Measurements from ENCODE around the gene AUP1. TPM values are rescaled to one million over a fixed set of nuclear protein-coding genes. Genes with fewer than 3 reads are reported as not detected.

The AUP1 gene
- total RNA-seq, 1 donor from 2014 or later, result 117 TPM

GRCh38 chr2:74554820-74555531 lies 25.5 kb upstream of the AUP1 start:
- no peak for TF ChIP-seq CTCF (IDR thresholded peaks at IDR 0.05; ENCODE audit: unreplicated experiment)
- no peaks in the 10 kb centered on the region for H3K9me3 Mint-ChIP-seq (ENCODE audit: unreplicated experiment)
- peaks cover 11% of the 10 kb centered on the region for H3K36me3 Mint-ChIP-seq (ENCODE audit: low read depth, unreplicated experiment)
- peak overlapping the region; percentile 67 for H3K27ac Mint-ChIP-seq (ENCODE audit: unreplicated experiment)
- peak overlapping the region; percentile 95 for H3K4me3 Mint-ChIP-seq (ENCODE audit: unreplicated experiment)
- peaks cover 26% of the 10 kb centered on the region for H3K4me1 Mint-ChIP-seq (ENCODE audit: unreplicated experiment)
- H3K27me3 Mint-ChIP-seq (ENCODE audit: unreplicated experiment), result peaks cover 4% of the 10 kb centered on the region
- DNase-seq (ENCODE audit: low spot score), result peak; percentile 48

GRCh38 chr2:74553892-74554819 lies 24.6 kb upstream of the AUP1 start, which contains the start of the genes DOK1 and LOXL3:
DOK1 (plus strand) TSS chr2:74554720; CDS start chr2:74554755, 35 bp downstream.
LOXL3 (minus strand) TSS chr2:74553942; CDS start chr2:74552634, 1,308 bp downstream.
- peak within 1 kb of the TSS; percentile 67 for H3K27ac Mint-ChIP-seq (ENCODE audit: unreplicated experiment)
- DNase-seq (ENCODE audit: low spot score), result peak; percentile 75
- no peaks in the 10 kb centered on the region for H3K9me3 Mint-ChIP-seq (ENCODE audit: unreplicated experiment)
- H3K4me1 Mint-ChIP-seq (ENCODE audit: unreplicated experiment), result peaks cover 29% of the 10 kb centered on the region
- peaks cover 2% of the 10 kb centered on the region for H3K27me3 Mint-ChIP-seq (ENCODE audit: unreplicated experiment)
- peaks cover 11% of the 10 kb centered on the region for H3K36me3 Mint-ChIP-seq (ENCODE audit: low read depth, unreplicated experiment)
- H3K4me3 Mint-ChIP-seq (ENCODE audit: unreplicated experiment), result peak within 1 kb of the TSS; percentile 95
- TF ChIP-seq CTCF (IDR thresholded peaks at IDR 0.05; ENCODE audit: unreplicated experiment), result no peak

GRCh38 chr2:74552914-74553811 lies 23.7 kb upstream of the AUP1 start:
- no peak for TF ChIP-seq CTCF (IDR thresholded peaks at IDR 0.05; ENCODE audit: unreplicated experiment)
- Mint-ChIP-seq H3K36me3 (ENCODE audit: low read depth, unreplicated experiment) (peaks cover 15% of the 10 kb centered on the region), H3K9me3 (ENCODE audit: unreplicated experiment) (no peaks in the 10 kb centered on the region), H3K27me3 (ENCODE audit: unreplicated experiment) (peaks cover 5% of the 10 kb centered on the region), H3K4me1 (ENCODE audit: unreplicated experiment) (peaks cover 25% of the 10 kb centered on the region), H3K4me3 (ENCODE audit: unreplicated experiment) (peak overlapping the region; percentile 89), H3K27ac (ENCODE audit: unreplicated experiment) (peak overlapping the region; percentile 38)
- no peak for DNase-seq (ENCODE audit: low spot score)

- peak overlapping the region; percentile 38 for H3K27ac Mint-ChIP-seq (ENCODE audit: unreplicated experiment)
- H3K4me3 Mint-ChIP-seq (ENCODE audit: unreplicated experiment), result peak overlapping the region; percentile 60
- peaks cover 6% of the 10 kb centered on the region for H3K27me3 Mint-ChIP-seq (ENCODE audit: unreplicated experiment)
- no peak for TF ChIP-seq CTCF (IDR thresholded peaks at IDR 0.05; ENCODE audit: unreplicated experiment)
- no peaks in the 10 kb centered on the region for H3K9me3 Mint-ChIP-seq (ENCODE audit: unreplicated experiment)
- peaks cover 25% of the 10 kb centered on the region for H3K4me1 Mint-ChIP-seq (ENCODE audit: unreplicated experiment)
- peaks cover 15% of the 10 kb centered on the region for H3K36me3 Mint-ChIP-seq (ENCODE audit: low read depth, unreplicated experiment)
- DNase-seq (ENCODE audit: low spot score), result no peak
Measured at GRCh38 chr2:74551942-74552913, 22.7 kb upstream of the AUP1 start.
